HFF-Myc (cell line): ENCODE results near the gene COL4A6.

ENCODE experiments used
- DNase-seq: peaks from one replicate; pipeline ENCODE4 v3.0.0-alpha.2; 2011; ENCODE audit warnings: low read depth; ENCODE audit errors: extremely low read depth
- H3K4me3 ChIP-seq: replicated peaks from 2 replicates; pipeline ENCODE4 v1.5.1; 2011; ENCODE audit warnings: low read depth, mild to moderate bottlenecking, control low read depth, low read length
- CTCF ChIP-seq: IDR thresholded peaks from 2 replicates; pipeline ENCODE4 v1.5.1; 2012; ENCODE audit warnings: mild to moderate bottlenecking, low read depth, low read length, control low read depth; ENCODE audit errors: missing control alignments

COL4A6 gene

GRCh38 chrX:108268434-108269080 is 169.7 kb downstream of the COL4A6 start:
- H3K4me3 ChIP-seq = no peak overlapping the region
- no peak for DNase-seq
- no peak for TF ChIP-seq CTCF

- TF ChIP-seq CTCF = no peak
- no peak for DNase-seq
These were observed 170.7 kb downstream of the COL4A6 start for GRCh38 chrX:108267557-108267956.

GRCh38 chrX:108264376-108264775 is 173.8 kb downstream of the COL4A6 start:
- H3K4me3 ChIP-seq = no peak overlapping the region
- no peak for DNase-seq
- no peak for TF ChIP-seq CTCF

More at GRCh38 chrX:108267557-108267956, 170.7 kb downstream of the COL4A6 start:
- no peak overlapping the region for H3K4me3 ChIP-seq

GRCh38 chrX:108261549-108262203 is 176.5 kb downstream of the COL4A6 start:
- peak; percentile 65 for DNase-seq
- TF ChIP-seq CTCF = no peak
- H3K4me3 ChIP-seq = no peak overlapping the region

- no peak for DNase-seq
- no peak overlapping the region for H3K4me3 ChIP-seq
- TF ChIP-seq CTCF = no peak
These were observed 180.7 kb downstream of the COL4A6 start for GRCh38 chrX:108257556-108257955.

GRCh38 chrX:108254636-108255035 is 183.6 kb downstream of the COL4A6 start:
- H3K4me3 ChIP-seq = no peak overlapping the region
- no peak for DNase-seq
- no peak for TF ChIP-seq CTCF
